HEK293T (cell line): ENCODE measurements around the gene MYL6B.
A peak's percentile ranks its signal among the peaks of the same experiment; 100 is the strongest.

Experiments
- CTCF ChIA-PET: fragments of 350-600 bp; formaldehyde crosslinking; extraction: SDS; loops from one replicate; lab custom pipeline; 2021; ENCODE audit warnings: antibody characterized with exemption, inconsistent platforms; lab: Yijun Ruan, JAX
- POLR2A ChIA-PET: fragments of 350-600 bp; formaldehyde crosslinking; extraction: SDS; loops from one replicate; lab custom pipeline; 2020; ENCODE audit warnings: antibody characterized with exemption, inconsistent platforms; lab: Yijun Ruan, JAX
- DNase-seq: peaks from one replicate; pipeline ENCODE4 v3.0.0; 2012; ENCODE audit warnings: mixed read lengths; ENCODE audit errors: extremely low spot score
- ARNT ChIP-seq: fragments of 450-650 bp; IDR thresholded peaks from 2 replicates; pipeline ENCODE4 v1.6.1; 2017; ENCODE audit warnings: mild to moderate bottlenecking
- BHLHE40 ChIP-seq: fragments of 450-650 bp; IDR thresholded peaks from 2 replicates; pipeline ENCODE4 v1.6.1; 2016; ENCODE audit warnings: mild to moderate bottlenecking, moderate library complexity, borderline replicate concordance
- CTBP1 ChIP-seq: fragments of 450-650 bp; IDR thresholded peaks from 2 replicates; pipeline ENCODE4 v1.6.1; 2016; ENCODE audit warnings: borderline replicate concordance
- ELF4 ChIP-seq: fragments of 450-650 bp; IDR thresholded peaks from 2 replicates; pipeline ENCODE4 v1.6.1; 2017; ENCODE audit warnings: antibody characterized with exemption
- FOXA1 ChIP-seq: fragments of 450-650 bp; IDR thresholded peaks from 2 replicates; pipeline ENCODE4 v1.6.1; 2016; ENCODE audit warnings: mild to moderate bottlenecking
- FOXK2 ChIP-seq: fragments of 450-650 bp; IDR thresholded peaks from 2 replicates; pipeline ENCODE4 v1.6.1; 2016; ENCODE audit warnings: mild to moderate bottlenecking
- FOXM1 ChIP-seq: fragments of 450-650 bp; IDR thresholded peaks from 2 replicates; pipeline ENCODE4 v1.6.1; 2017; ENCODE audit warnings: mild to moderate bottlenecking, borderline replicate concordance
- HDGF ChIP-seq: fragments of 450-650 bp; IDR thresholded peaks from 2 replicates; pipeline ENCODE4 v1.6.1; 2017; ENCODE audit warnings: antibody characterized with exemption, borderline replicate concordance
- L3MBTL2 ChIP-seq: fragments of 450-650 bp; conservative IDR thresholded peaks from 2 replicates; pipeline ENCODE4 v1.6.1; 2016; ENCODE audit warnings: mild to moderate bottlenecking
- LEF1 ChIP-seq: fragments of 450-650 bp; IDR thresholded peaks from 2 replicates; pipeline ENCODE4 v1.6.1; 2017; ENCODE audit warnings: mild to moderate bottlenecking, borderline replicate concordance
- NFRKB ChIP-seq: fragments of 450-650 bp; IDR thresholded peaks from 2 replicates; pipeline ENCODE4 v1.6.1; 2016; ENCODE audit warnings: mild to moderate bottlenecking, moderate library complexity
- SP1 ChIP-seq: fragments of 450-650 bp; IDR thresholded peaks from 2 replicates; pipeline ENCODE4 v1.6.1; 2017
- SUZ12 ChIP-seq: fragments of 450-650 bp; IDR thresholded peaks from 2 replicates; pipeline ENCODE4 v1.6.1; 2016; ENCODE audit warnings: mild to moderate bottlenecking
- TARDBP ChIP-seq: fragments of 450-650 bp; IDR thresholded peaks from 2 replicates; pipeline ENCODE4 v1.6.1; 2016
- ZNF384 ChIP-seq: fragments of 450-650 bp; IDR thresholded peaks from 2 replicates; pipeline ENCODE4 v1.6.1; 2016
- TF ChIP-seq, protein P1 (sequence below): fragments of 450-650 bp; IDR thresholded peaks from 2 replicates; pipeline ENCODE4 v1.6.1; 2016

Gene MYL6B

DNA sequence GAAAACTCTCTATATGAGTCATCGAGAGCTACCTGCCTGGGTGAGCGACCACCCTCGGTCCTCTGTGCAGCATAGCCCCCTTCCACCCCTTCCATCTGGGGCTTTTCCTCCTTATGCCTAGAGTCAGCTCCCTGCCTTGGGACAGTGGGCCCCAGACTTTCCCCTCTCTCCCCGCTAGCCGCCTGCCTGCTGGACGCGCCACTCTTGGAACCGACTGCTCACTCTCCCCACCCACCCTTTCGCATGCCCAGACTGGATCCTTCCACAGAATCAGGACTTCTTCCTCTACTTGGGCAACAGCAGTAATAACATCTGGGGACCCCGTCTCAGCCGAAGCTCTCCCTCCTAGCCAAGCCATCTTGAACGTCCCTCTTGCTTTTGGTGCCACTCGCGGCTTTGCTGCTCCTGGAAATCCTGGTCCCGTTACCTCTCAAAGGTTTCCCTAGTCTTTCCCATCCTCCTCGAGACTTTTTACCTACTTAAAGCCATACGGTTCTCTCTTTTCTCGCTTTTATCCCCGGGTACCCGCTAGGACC, 23.6 kb upstream of the MYL6B start:
- DNase-seq = peak; percentile 24
- ChIA-PET POLR2A (interaction anchor here (1.0 to 3.5 kb wide), 17 partner anchors 8 to 321 kb away, joined by 4 to 56 read pairs (median 9); partner anchors contain the start of genes ANKRD52, COQ10A, MYL6 and MYL6B), CTCF (interaction anchor here (1.1 to 2.4 kb wide), 4 partner anchors 9 to 61 kb away, joined by 3 to 11 read pairs (median 5); partner anchors contain the start of genes SMARCC2 and ZC3H10)
- TF ChIP-seq CTBP1 (no peak), SUZ12 (no peak), BHLHE40 (no peak), FOXA1 (no peak), FOXK2 (no peak)

DNA sequence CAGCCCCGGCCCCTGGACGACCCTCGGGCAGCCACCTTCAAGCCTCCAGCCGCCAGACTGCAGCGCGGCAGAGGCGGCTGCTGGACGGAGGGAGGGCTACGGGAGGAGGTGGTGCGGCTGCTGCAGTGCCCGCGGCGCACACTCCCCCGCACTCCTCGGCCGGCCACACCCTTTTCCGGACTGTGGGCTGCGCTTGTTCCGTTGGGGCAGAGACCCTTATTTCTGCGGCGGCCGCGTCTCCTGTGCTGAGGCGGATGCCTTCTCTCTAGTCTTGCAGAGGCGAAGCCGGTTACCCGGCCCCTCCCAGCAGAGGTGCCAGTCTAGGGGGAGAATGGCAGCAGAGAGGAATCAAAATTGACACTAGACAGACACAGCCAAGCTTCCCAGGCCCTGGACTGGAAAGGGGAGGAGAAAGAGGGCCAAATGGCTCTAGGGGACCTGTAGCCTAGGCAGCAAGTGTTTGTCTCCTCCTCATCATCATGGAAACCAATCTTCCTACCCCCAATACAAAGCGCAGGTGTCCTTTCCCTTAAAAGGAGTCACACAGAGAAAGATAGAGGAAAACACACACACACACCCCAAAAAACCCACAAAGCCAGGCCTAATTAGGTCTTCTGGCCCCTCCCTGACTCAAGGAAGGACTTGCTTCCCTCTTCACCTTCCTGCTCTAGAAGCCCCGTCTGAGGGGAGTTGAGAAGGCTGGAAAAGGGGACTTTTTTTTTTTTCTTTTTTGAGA, 23.0 kb upstream of the MYL6B start:
- no peak for TF ChIP-seq ELF4
- TF ChIP-seq BHLHE40 = no peak
- no peak for TF ChIP-seq CTBP1
- ChIA-PET CTCF (interaction anchor here (2.4 kb wide), 1 partner anchor 60 kb away, joined by 11 read pairs; the partner anchor contains the start of gene SMARCC2), POLR2A (interaction anchor here (1.4 to 3.5 kb wide), 7 partner anchors 8 to 320 kb away, joined by 3 to 56 read pairs (median 20); partner anchors contain the start of genes MYL6B, SMARCC2, TIMELESS and ZC3H10)
- DNase-seq = peak; percentile 57

DNA sequence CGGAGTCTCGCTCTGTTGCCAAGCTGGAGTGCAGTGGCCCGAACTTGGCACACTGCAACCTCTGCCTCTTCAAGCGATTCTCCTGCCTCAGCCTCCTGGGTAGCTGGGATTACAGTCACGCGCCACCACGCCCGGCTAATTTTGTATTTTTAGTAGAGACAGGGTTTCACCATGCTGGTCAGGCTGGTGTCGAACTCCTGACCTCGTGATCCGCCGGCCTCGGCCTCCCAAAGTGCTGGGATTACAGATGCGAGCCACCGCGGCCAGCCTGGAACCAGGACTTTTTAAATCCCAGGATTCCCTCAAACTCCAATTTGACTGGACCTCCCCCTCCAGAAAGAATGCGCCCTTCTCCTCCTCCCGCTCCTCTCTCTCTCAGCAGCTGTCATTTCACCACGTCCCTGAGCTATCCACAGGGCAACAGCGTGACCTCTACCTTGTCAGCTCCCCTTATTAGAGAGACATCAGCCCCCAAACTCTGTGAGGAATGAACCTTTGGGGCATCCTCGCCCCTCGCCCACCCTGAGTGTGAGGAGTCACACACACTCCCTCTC, 22.4 kb upstream of the MYL6B start:
- ChIA-PET CTCF (no interaction called here), POLR2A (interaction anchor here (1.4 to 3.5 kb wide), 3 partner anchors 11 to 59 kb away, joined by 3 to 56 read pairs (median 25); partner anchors contain the start of genes SMARCC2 and ZC3H10)
- no peak for DNase-seq
- TF ChIP-seq ARNT = no peak

DNA sequence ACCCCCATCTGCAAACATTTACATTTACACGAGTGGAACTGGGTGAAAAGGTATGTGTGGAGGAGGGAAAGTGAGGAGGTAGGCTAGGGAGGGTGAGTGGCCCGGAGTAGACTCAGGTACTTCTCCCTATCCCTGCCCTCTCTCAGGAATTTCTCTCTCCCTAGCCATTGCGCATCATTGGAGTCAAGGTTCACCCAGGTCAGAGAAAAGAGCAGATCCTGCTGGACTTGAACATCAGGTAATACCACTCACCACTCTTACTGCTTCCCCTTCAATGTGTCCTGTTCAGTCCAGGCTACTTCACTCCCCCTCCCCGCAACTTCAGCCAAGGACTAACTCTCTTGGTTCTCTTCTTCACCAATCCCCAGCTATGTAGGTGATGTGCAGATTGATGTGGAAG, 21.5 kb upstream of the MYL6B start:
- ChIA-PET CTCF (no interaction called here), POLR2A (interaction anchor here (1.4 kb wide), 1 partner anchor 21 kb away, joined by 3 read pairs; no protein-coding TSS in a partner anchor)
- no peak for DNase-seq
- TF ChIP-seq SP1 (no peak), SUZ12 (no peak), FOXA1 (no peak), FOXM1 (no peak), TARDBP (no peak), ELF4 (no peak), L3MBTL2 (no peak), CTBP1 (no peak), BHLHE40 (no peak), ZNF384 (no peak), LEF1 (no peak)

DNA sequence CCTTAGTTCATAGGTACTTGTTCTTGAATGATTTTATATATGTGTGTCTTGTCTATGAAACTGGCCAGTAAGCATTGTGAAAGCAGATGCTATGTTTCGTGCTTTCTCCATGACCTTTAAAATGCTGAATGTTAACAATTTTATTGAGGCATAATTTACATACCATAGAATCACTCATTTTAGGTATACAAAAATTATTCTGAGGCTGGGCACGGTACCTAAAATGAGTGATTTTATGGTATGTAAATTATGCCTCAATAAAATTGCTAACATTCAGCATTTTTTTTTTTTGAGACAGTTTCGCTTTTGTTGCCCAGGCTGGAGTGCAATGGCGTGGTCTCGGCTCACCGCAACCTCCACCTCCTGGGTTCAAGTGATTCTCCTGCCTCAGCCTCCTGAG, 17.5 kb upstream of the MYL6B start:
- no peak for DNase-seq
- no peak for TF ChIP-seq BHLHE40
- no peak for TF ChIP-seq CTBP1
- no peak for TF ChIP-seq ZNF384
- TF ChIP-seq, protein P1, sequence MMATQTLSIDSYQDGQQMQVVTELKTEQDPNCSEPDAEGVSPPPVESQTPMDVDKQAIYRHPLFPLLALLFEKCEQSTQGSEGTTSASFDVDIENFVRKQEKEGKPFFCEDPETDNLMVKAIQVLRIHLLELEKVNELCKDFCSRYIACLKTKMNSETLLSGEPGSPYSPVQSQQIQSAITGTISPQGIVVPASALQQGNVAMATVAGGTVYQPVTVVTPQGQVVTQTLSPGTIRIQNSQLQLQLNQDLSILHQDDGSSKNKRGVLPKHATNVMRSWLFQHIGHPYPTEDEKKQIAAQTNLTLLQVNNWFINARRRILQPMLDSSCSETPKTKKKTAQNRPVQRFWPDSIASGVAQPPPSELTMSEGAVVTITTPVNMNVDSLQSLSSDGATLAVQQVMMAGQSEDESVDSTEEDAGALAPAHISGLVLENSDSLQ = no peak
- TF ChIP-seq HDGF = no peak
- no peak for TF ChIP-seq FOXK2
- no peak for TF ChIP-seq NFRKB
- no peak for TF ChIP-seq SUZ12
- TF ChIP-seq ELF4 = no peak
- CTCF ChIA-PET = no interaction called here
- POLR2A ChIA-PET = interaction anchor here (0.9 kb wide), 1 partner anchor 17 kb away, joined by 3 read pairs; the partner anchor contains the start of gene ZC3H10

DNA sequence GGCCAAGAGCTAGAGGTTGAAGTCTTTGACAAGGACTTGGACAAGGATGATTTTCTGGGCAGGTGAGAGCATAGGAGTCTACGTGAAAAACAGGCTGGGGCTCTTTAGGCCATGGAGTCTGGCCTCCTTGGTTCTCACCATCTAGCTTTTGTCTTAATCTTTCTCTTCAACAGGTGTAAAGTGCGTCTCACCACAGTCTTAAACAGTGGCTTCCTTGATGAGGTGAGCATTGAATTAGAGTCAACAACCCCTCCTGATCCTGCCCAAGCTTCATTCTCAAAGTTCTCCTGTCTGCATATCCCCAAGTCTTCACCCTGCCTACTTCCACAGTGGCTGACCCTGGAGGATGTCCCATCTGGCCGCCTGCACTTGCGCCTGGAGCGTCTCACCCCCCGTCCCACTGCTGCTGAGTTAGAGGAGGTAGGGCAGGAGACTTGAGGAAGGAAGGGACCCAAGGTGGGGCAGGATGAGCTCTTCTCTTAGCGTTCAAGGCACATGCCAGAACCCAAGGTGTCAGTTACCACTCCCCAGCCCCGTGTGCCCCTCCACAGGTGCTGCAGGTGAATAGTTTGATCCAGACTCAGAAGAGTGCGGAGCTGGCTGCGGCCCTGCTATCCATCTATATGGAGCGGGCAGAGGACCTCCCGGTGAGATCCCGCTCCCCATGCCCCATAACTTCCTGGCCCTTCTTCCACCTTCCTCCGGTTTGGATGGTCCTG, 14.4 kb upstream of the MYL6B start:
- DNase-seq = no peak
- no peak for TF ChIP-seq FOXA1
- ChIA-PET POLR2A (interaction anchor here (1.3 to 1.9 kb wide), 2 partner anchors 10 kb away, joined by 3 to 9 read pairs; partner anchors contain the start of gene ESYT1), CTCF (interaction anchor here (0.5 kb wide), 1 partner anchor 949 kb away, joined by 3 read pairs; no protein-coding TSS in a partner anchor)

DNA sequence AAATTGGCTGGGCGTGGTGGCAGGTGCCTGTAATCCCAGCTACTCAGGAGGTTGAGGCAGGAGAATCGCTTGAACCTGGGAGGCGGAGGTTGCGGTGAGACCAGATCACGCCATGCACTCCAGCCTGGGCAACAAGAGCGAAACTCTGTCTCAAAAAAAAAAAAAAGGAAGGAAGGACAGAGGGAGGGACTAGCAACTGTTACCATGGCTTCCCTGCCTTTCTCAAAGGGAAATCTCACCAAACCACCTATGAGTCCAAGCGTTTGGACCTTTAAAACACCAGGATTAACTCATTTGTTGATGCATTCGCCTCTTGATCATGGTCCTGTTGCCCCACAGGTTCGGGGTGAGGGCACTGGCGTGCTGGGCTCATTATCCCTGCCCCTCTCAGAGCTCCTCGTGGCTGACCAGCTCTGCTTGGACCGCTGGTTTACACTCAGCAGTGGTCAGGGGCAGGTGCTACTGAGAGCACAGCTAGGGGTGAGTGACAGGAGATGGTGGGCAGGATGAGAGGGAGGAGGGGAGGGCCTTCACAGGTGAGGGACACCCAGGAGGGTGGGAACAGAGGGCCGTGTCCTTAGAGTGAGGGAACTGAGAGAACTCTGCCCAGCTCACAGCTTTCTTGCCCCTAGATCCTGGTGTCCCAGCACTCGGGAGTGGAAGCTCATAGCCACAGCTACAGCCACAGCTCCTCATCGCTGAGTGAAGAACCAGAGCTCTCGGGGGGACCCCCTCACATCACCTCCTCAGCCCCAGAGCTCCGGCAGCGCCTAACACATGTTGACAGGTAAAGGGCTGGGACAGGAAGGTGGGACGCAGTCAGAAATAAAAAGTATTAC, 10.2 kb upstream of the MYL6B start:
- DNase-seq = no peak
- CTCF ChIA-PET = no interaction called here
- TF ChIP-seq ZNF384 = no peak
- no peak for TF ChIP-seq FOXM1
- TF ChIP-seq FOXA1 = no peak
- no peak for TF ChIP-seq CTBP1
- no peak for TF ChIP-seq SUZ12
- TF ChIP-seq, protein P1 = no peak
- no peak for TF ChIP-seq SP1
- no peak for TF ChIP-seq ELF4
- no peak for TF ChIP-seq NFRKB
- no peak for TF ChIP-seq ARNT
- no peak for TF ChIP-seq HDGF
- no peak for TF ChIP-seq FOXK2
- no peak for TF ChIP-seq BHLHE40
- TF ChIP-seq L3MBTL2 = no peak
- TF ChIP-seq TARDBP = no peak
- no peak for TF ChIP-seq LEF1
- POLR2A ChIA-PET = interaction anchor here (2.4 to 5.9 kb wide), 2 partner anchors 10 to 14 kb away, joined by 8 to 28 read pairs; partner anchors contain the start of genes ESYT1 and MYL6B
